K562 (cell line): ENCODE measurements around the gene NLE1. TPM values are rescaled to one million over a fixed set of nuclear protein-coding genes. Genes with fewer than 3 reads are reported as not detected.

Source experiments
- ADNP ChIP-seq: fragments of 200-800 bp; sonication (Bioruptor generic); IDR thresholded peaks from 2 replicates; pipeline ENCODE4 v1.6.1; 2016; ENCODE audit warnings: missing genetic modification characterization, missing compliant biosample characterization
- ASH1L ChIP-seq: fragments of 450-650 bp; IDR thresholded peaks from 2 replicates; pipeline ENCODE4 v1.6.1; 2018; ENCODE audit warnings: borderline replicate concordance, mild to moderate bottlenecking, low read depth; ENCODE audit not compliant: partially characterized antibody
- CC2D1A ChIP-seq: fragments of 450-650 bp; IDR thresholded peaks from 2 replicates; pipeline ENCODE4 v1.6.1; 2017; ENCODE audit warnings: mild to moderate bottlenecking
- CEBPB ChIP-seq: fragments of 450-650 bp; IDR thresholded peaks from 2 replicates; pipeline ENCODE4 v1.6.1; 2016; ENCODE audit warnings: missing genetic modification characterization, missing compliant biosample characterization
- DDX20 ChIP-seq: fragments of 450-650 bp; IDR thresholded peaks from 2 replicates; pipeline ENCODE4 v1.6.1; 2016; ENCODE audit warnings: missing genetic modification characterization, low read depth, mild to moderate bottlenecking, missing compliant biosample characterization, moderate library complexity
- FOXA1 ChIP-seq: fragments of 450-650 bp; IDR thresholded peaks from 2 replicates; pipeline ENCODE4 v1.6.1; 2016; ENCODE audit warnings: mild to moderate bottlenecking, borderline replicate concordance
- FOXP4 ChIP-seq: sonication (generic); formaldehyde crosslinking; IDR thresholded peaks from 2 replicates; pipeline ENCODE4 v1.8.0; 2022; ENCODE audit warnings: mild to moderate bottlenecking, missing genetic modification reagents, borderline replicate concordance
- GMEB1 ChIP-seq: fragments of 250-450 bp; sonication (Bioruptor Pico); IDR thresholded peaks from 2 replicates; pipeline ENCODE4 v1.4.0; 2020; ENCODE audit warnings: mild to moderate bottlenecking
- MEIS2 ChIP-seq: fragments of 450-650 bp; IDR thresholded peaks from 2 replicates; pipeline ENCODE4 v1.6.1; 2014; ENCODE audit warnings: mild to moderate bottlenecking; ENCODE audit not compliant: partially characterized antibody
- OTX1 ChIP-seq: fragments of 450-650 bp; formaldehyde crosslinking; IDR thresholded peaks from 2 replicates; pipeline ENCODE4 v1.4.0; 2022; ENCODE audit warnings: mild to moderate bottlenecking
- ZBTB8A ChIP-seq: fragments of 450-650 bp; IDR thresholded peaks from 2 replicates; pipeline ENCODE4 v1.6.1; 2018; ENCODE audit warnings: mild to moderate bottlenecking, moderate library complexity; ENCODE audit not compliant: partially characterized antibody
- ZNF584 ChIP-seq: fragments of 200-800 bp; sonication (Bioruptor generic); IDR thresholded peaks from 2 replicates; pipeline ENCODE4 v1.6.1; 2016; ENCODE audit warnings: low read depth, mild to moderate bottlenecking, missing genetic modification characterization, missing compliant biosample characterization
- ZNF696 ChIP-seq: fragments of 250-450 bp; sonication (Bioruptor Pico); conservative IDR thresholded peaks from 2 replicates; pipeline ENCODE4 v1.4.0; 2020; ENCODE audit warnings: mild to moderate bottlenecking, moderate library complexity
- ZNF699 ChIP-seq: fragments of 250-450 bp; sonication (Bioruptor Pico); IDR thresholded peaks from 2 replicates; pipeline ENCODE4 v1.8.0; 2021; ENCODE audit warnings: mild to moderate bottlenecking, moderate library complexity; ENCODE audit not compliant: insufficient replicate concordance
- ZNF75A ChIP-seq: fragments of 450-650 bp; formaldehyde crosslinking; IDR thresholded peaks from 2 replicates; pipeline ENCODE4 v1.4.0; 2020; ENCODE audit warnings: mild to moderate bottlenecking
- polyA plus RNA-seq, 8 experiments: library from polyadenylated mRNA; depleted of rRNA in 4 of 8; stranded (reverse) in 5 of 8; unstranded in 3 of 8; fragments of >200 nt; fragmentation: Nextera tagmentation in 2 of 8; fragmentation: Illumina TruSeq in 1 of 8; extraction: Ambion mirVana in 2 of 8; extraction: Trizol in 1 of 8; gene quantifications; 2 replicates each; pipeline versions ENCODE4 v1.2.1 to v1.2.3, GENCODE V29; 2011 to 2014; ENCODE audit warnings: inconsistent platforms in 1 of 8, missing spikeins in 1 of 8
- total RNA-seq, 7 experiments: library from RNA; depleted of rRNA in 6 of 7; stranded (reverse); fragments of >200 nt in 6 of 7; fragmentation: Illumina TruSeq in 2 of 7; extraction: Trizol in 2 of 7; gene quantifications; 2 replicates each; pipeline versions ENCODE4 v1.2.1 to v1.2.3, GENCODE V29; 2011 to 2021; ENCODE audit warnings: low replicate concordance in 1 of 7
- TF ChIP-seq, protein P1 (sequence below): fragments of 250-450 bp; sonication (Bioruptor Pico); IDR thresholded peaks from 2 replicates; pipeline ENCODE4 v1.4.0; 2020
- TF ChIP-seq, protein P2 (sequence below): fragments of 450-650 bp; IDR thresholded peaks from one replicate; pipeline ENCODE4 v1.6.1; 2018; ENCODE audit warnings: mild to moderate bottlenecking, moderate library complexity; ENCODE audit not compliant: partially characterized antibody

NLE1 gene
- total and polyA plus RNA-seq, 9 of the 15 experiments (the other 6 are each of a cell fraction or from before 2014, with no cell fraction given) = 3.8 to 69.0 (median 29.4) TPM

GRCh38 chr17:35119370-35120165 is 22.5 kb downstream of the NLE1 start, which contains the start of gene RAD51D (continued):
- TF ChIP-seq ZNF584 = no peak
- TF ChIP-seq, protein P1, sequence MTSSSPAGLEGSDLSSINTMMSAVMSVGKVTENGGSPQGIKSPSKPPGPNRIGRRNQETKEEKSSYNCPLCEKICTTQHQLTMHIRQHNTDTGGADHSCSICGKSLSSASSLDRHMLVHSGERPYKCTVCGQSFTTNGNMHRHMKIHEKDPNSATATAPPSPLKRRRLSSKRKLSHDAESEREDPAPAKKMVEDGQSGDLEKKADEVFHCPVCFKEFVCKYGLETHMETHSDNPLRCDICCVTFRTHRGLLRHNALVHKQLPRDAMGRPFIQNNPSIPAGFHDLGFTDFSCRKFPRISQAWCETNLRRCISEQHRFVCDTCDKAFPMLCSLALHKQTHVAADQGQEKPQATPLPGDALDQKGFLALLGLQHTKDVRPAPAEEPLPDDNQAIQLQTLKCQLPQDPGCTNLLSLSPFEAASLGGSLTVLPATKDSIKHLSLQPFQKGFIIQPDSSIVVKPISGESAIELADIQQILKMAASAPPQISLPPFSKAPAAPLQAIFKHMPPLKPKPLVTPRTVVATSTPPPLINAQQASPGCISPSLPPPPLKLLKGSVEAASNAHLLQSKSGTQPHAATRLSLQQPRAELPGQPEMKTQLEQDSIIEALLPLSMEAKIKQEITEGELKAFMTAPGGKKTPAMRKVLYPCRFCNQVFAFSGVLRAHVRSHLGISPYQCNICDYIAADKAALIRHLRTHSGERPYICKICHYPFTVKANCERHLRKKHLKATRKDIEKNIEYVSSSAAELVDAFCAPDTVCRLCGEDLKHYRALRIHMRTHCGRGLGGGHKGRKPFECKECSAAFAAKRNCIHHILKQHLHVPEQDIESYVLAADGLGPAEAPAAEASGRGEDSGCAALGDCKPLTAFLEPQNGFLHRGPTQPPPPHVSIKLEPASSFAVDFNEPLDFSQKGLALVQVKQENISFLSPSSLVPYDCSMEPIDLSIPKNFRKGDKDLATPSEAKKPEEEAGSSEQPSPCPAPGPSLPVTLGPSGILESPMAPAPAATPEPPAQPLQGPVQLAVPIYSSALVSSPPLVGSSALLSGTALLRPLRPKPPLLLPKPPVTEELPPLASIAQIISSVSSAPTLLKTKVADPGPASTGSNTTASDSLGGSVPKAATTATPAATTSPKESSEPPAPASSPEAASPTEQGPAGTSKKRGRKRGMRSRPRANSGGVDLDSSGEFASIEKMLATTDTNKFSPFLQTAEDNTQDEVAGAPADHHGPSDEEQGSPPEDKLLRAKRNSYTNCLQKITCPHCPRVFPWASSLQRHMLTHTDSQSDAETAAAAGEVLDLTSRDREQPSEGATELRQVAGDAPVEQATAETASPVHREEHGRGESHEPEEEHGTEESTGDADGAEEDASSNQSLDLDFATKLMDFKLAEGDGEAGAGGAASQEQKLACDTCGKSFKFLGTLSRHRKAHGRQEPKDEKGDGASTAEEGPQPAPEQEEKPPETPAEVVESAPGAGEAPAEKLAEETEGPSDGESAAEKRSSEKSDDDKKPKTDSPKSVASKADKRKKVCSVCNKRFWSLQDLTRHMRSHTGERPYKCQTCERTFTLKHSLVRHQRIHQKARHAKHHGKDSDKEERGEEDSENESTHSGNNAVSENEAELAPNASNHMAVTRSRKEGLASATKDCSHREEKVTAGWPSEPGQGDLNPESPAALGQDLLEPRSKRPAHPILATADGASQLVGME (CRISPR knock-in tag) = no peak
- no peak for TF ChIP-seq CC2D1A
- TF ChIP-seq CEBPB (tag) = no peak
- TF ChIP-seq ZNF699 (CRISPR knock-in tag) = no peak
- TF ChIP-seq ZNF75A (CRISPR knock-in tag) = no peak
- TF ChIP-seq MEIS2 = no peak
- no peak for TF ChIP-seq ZNF696 (CRISPR knock-in tag)
- no peak for TF ChIP-seq DDX20 (tag)
- no peak for TF ChIP-seq ASH1L
- TF ChIP-seq ZBTB8A = no peak
- TF ChIP-seq, protein P2, sequence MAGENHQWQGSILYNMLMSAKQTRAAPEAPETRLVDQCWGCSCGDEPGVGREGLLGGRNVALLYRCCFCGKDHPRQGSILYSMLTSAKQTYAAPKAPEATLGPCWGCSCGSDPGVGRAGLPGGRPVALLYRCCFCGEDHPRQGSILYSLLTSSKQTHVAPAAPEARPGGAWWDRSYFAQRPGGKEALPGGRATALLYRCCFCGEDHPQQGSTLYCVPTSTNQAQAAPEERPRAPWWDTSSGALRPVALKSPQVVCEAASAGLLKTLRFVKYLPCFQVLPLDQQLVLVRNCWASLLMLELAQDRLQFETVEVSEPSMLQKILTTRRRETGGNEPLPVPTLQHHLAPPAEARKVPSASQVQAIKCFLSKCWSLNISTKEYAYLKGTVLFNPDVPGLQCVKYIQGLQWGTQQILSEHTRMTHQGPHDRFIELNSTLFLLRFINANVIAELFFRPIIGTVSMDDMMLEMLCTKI = no peak
- no peak for TF ChIP-seq OTX1
- TF ChIP-seq ADNP (tag) = no peak
- TF ChIP-seq FOXP4 (CRISPR knock-in tag) = no peak
- no peak for TF ChIP-seq FOXA1
- TF ChIP-seq GMEB1 = no peak
